HUES64 (cell line): ENCODE measurements around the gene INSIG1.

ENCODE experiments used
- H3K27ac ChIP-seq: 2 replicates; pipeline ENCODE4 v1.7.0; 2013; ENCODE audit warnings: low read depth, low read length, inconsistent platforms
- H3K27me3 ChIP-seq: 2 replicates; pipeline ENCODE4 v1.6.1; 2013; ENCODE audit warnings: mild to moderate bottlenecking, low read length; ENCODE audit not compliant: insufficient read depth
- H3K36me3 ChIP-seq: 2 replicates; pipeline ENCODE4 v1.6.1; 2013; ENCODE audit warnings: mild to moderate bottlenecking, low read length; ENCODE audit not compliant: insufficient read depth
- H3K4me1 ChIP-seq: 2 replicates; pipeline ENCODE4 v1.6.1; 2013; ENCODE audit warnings: mild to moderate bottlenecking, low read length, moderate library complexity; ENCODE audit not compliant: insufficient read depth
- H3K4me3 ChIP-seq: 2 replicates; pipeline ENCODE4 v1.5.1; 2013; ENCODE audit warnings: mild to moderate bottlenecking, low read length, moderate library complexity
- H3K9ac ChIP-seq: 2 replicates; pipeline ENCODE4 v1.6.1; 2013; ENCODE audit warnings: mild to moderate bottlenecking, low read depth, low read length
- H3K9me3 ChIP-seq: 2 replicates; pipeline ENCODE4 v1.6.1; 2013; ENCODE audit warnings: low read depth, low read length; ENCODE audit not compliant: insufficient read depth
- WGBS: fragments of 150-250, 120-280 bp; methylation state at CpG from one replicate; pipeline ENCODE4 v1.1.7; 2013; ENCODE audit warnings: missing lambda C conversion rate; 5-methylcytosine and 5-hydroxymethylcytosine counted together

Gene INSIG1

DNA sequence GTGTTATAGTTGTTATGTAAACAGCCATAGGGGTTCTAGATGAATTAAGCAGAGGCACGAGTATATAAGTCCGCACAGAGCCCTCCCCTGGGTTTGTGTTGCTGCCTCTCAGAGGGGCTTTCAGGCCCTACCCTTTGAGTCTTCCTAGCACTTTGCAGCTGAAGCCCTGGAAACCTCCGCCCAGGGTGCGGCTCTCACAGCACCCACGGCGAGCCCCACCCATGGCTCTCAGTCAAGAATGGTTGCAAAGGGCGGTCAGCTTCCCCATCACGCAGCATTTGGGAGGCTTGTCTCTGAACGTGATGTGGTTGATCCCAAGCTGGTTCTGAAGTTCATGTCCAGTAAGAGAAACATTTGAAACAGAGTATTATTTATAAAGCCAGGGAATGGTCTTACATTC is 18.8 kb upstream of the INSIG1 start:
- Histone ChIP-seq H3K27me3 (no peaks in the 10 kb centered on the region), H3K36me3 (no peaks in the 10 kb centered on the region), H3K9me3 (no peaks in the 10 kb centered on the region), H3K27ac (no peak overlapping the region), H3K9ac (no peak overlapping the region), H3K4me1 (peaks cover 9% of the 10 kb centered on the region; the same call in 1 of the 2 replicates), H3K4me3 (no peak overlapping the region)
- 95% methylated on average over 9 of the region's 9 CpGs for WGBS

- H3K27ac ChIP-seq = no peak overlapping the region
- no peaks in the 10 kb centered on the region for H3K36me3 ChIP-seq
- H3K9ac ChIP-seq = no peak overlapping the region
- no peaks in the 10 kb centered on the region for H3K9me3 ChIP-seq
- H3K27me3 ChIP-seq = no peaks in the 10 kb centered on the region
- WGBS = 96% methylated on average over 14 of the region's 14 CpGs
- H3K4me3 ChIP-seq = no peak overlapping the region
- peaks cover 9% of the 10 kb centered on the region; the same call in 1 of the 2 replicates for H3K4me1 ChIP-seq
Measured at GRCh38 chr7:155279787-155280445, 17.8 kb upstream of the INSIG1 start.

DNA sequence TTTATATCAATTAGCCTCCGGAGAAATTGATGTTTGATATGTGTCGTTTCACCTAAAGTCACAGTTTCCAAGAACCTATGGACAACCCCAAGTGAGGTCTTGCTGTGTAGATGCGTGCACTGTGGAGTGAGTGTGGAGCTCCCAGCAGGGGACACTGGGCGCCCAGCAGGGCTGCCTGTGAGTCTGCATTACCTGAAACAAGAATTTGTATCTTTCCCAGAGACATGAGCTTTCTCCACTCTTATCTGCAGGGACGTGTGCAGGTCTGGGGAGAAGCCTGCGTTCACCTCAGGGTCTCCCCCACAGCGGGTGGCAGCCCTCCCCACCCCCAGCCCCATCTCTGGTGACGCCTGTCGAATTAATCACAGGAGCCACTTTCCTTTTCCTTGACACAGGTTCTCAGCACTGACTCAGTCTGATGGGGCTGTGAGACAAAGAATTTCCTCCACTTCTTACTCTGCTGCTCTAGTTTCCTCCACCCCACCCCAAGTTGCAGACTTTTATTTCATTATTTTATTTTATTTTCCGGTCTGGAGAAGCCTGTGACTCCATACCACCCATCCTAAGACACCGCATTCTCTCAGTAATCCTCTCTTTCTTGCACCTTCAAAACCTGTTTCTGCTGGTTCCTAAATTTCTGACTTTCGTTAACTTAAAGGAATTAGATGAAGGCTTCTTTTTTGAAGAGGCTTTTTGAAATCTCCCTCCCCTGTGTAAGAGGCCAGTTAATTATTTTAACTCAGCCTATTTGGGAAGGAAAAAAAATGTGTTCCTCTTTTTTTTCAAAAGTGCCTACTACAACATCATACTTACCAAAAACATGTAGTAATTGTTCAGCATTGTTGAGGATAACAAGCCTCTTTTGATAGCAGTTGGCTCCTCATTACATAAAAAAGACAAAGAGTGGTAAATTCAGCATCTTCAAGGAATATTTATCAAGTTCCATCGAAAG is 17.0 kb upstream of the INSIG1 start:
- Histone ChIP-seq H3K9me3 (no peaks in the 10 kb centered on the region), H3K4me3 (no peak overlapping the region), H3K27ac (no peak overlapping the region), H3K36me3 (no peaks in the 10 kb centered on the region), H3K27me3 (no peaks in the 10 kb centered on the region), H3K9ac (no peak overlapping the region), H3K4me1 (peaks cover 9% of the 10 kb centered on the region; the same call in 1 of the 2 replicates)
- 84% methylated on average over 11 of the region's 13 CpGs for WGBS

DNA sequence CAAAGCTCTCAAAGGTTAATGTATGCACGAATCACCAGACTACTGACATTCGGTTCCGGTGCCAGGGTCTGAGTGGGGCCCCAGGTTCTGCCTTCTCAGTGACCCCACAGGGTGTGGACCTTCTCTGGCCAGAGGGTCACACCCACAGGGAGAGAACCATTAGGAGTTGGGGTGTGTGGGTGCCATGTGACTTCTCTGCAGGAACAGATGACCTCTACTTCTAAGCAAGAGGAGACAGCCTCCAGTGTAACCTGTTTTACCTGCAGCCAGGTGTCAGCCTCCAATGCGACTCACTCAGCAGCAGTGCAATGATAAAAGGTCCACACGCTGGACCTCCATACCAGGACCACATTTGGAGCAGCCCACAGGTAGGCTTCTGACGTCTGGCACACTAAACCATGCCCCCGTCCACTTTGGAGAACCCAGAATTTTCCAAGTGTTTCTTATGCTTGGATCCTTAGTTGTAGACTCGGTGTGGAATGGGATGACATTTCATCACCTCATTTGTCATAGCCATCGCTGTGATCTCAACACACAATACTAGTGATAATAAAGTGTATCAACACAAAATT is 16.2 kb upstream of the INSIG1 start:
- whole genome bisulfite sequencing = 95% methylated on average over 8 of the region's 9 CpGs
- no peak overlapping the region for H3K4me3 ChIP-seq
- no peaks in the 10 kb centered on the region for H3K9me3 ChIP-seq

GRCh38 chr7:155282671-155283070 is 15.0 kb upstream of the INSIG1 start:
- Histone ChIP-seq H3K27me3 (no peaks in the 10 kb centered on the region), H3K36me3 (no peaks in the 10 kb centered on the region), H3K27ac (no peak overlapping the region), H3K4me1 (peaks cover 9% of the 10 kb centered on the region; the same call in 1 of the 2 replicates), H3K4me3 (no peak overlapping the region), H3K9me3 (no peaks in the 10 kb centered on the region), H3K9ac (no peak overlapping the region)
- 93% methylated on average over 6 of the region's 6 CpGs for WGBS

More for the DNA sequence above, 16.2 kb upstream of the INSIG1 start:
- Histone ChIP-seq H3K27me3 (no peaks in the 10 kb centered on the region), H3K36me3 (no peaks in the 10 kb centered on the region), H3K4me1 (peaks cover 9% of the 10 kb centered on the region; the same call in 1 of the 2 replicates), H3K9ac (no peak overlapping the region), H3K27ac (no peak overlapping the region)

- Histone ChIP-seq H3K9me3 (no peaks in the 10 kb centered on the region), H3K9ac (no peak overlapping the region), H3K27ac (no peak overlapping the region), H3K4me3 (no peak overlapping the region), H3K27me3 (no peaks in the 10 kb centered on the region), H3K4me1 (peaks cover 9% of the 10 kb centered on the region; the same call in 1 of the 2 replicates), H3K36me3 (no peaks in the 10 kb centered on the region)
- WGBS = 94% methylated on average over 2 of the region's 2 CpGs
Measured at GRCh38 chr7:155283565-155284194, 14.0 kb upstream of the INSIG1 start.

DNA sequence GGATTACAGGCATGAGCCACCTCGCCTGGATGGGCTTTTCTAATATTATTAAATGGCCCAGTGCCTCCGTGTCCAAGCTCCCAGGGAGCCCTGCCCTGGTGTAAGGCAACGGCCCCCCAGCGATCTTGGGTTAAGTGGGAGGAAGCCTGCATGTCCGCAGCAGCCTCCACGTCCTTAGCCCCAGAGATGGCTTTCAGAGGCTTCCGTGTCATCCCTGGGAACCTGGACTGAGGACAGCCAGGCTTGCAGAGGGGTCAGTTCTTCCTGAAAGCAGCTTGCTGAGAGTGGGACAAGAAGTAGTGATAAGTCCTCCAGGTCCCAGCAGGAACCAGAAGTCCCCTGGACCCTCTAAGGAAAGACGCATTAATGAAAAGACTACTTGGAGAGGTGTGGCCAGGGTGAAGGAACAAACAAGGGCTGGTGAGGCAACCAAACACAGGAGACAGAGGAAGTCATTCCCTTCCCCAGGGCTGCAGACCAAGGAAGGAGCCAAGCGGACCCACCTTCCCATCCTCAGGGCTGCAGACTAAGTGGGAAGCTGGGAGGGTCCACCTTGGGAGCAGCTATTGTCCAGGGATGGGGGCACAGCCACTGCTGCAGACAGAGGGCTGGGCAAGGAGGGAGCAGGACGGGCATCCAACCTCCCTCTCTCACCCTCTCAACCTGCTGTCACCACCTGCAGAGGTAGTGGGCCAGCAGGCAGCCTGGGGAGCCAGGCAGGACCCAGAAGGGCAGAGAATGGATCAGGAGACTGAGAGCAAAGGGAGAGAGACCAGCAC is 13.0 kb upstream of the INSIG1 start:
- Histone ChIP-seq H3K9me3 (no peaks in the 10 kb centered on the region), H3K27ac (no peak overlapping the region), H3K9ac (no peak overlapping the region), H3K27me3 (no peaks in the 10 kb centered on the region), H3K4me3 (no peak overlapping the region), H3K36me3 (no peaks in the 10 kb centered on the region), H3K4me1 (peaks cover 9% of the 10 kb centered on the region; the same call in 1 of the 2 replicates)
- 90% methylated on average over 10 of the region's 10 CpGs for WGBS

DNA sequence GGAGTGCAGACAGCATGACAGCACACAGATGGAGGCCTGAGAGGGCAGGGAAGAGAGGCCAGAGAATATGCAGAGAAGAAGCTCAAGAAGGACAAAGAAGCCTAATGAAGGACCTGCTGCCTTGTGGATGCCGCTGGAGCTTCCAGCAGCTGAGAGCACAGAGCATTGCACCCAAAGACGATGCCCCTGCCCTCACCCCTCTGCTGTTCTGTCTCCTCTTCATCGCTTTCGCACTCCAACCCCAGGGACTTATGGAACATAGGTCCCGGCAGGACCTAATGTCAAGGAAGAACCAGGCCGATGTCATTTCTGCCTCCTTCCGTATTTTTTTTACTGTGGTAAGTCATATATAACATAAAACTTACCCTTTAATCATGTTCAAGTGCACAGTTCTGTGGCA is 12.3 kb upstream of the INSIG1 start:
- Histone ChIP-seq H3K4me3 (no peak overlapping the region), H3K9ac (no peak overlapping the region), H3K27me3 (no peaks in the 10 kb centered on the region), H3K36me3 (no peaks in the 10 kb centered on the region), H3K4me1 (peaks cover 8% of the 10 kb centered on the region; the same call in 1 of the 2 replicates), H3K27ac (no peak overlapping the region), H3K9me3 (no peaks in the 10 kb centered on the region)
- 95% methylated on average over 7 of the region's 7 CpGs for WGBS

GRCh38 chr7:155285833-155286232 is 11.8 kb upstream of the INSIG1 start:
- H3K4me3 ChIP-seq = no peak overlapping the region
- WGBS = 86% methylated on average over 8 of the region's 11 CpGs
- no peak overlapping the region for H3K9ac ChIP-seq
- no peaks in the 10 kb centered on the region for H3K27me3 ChIP-seq
- H3K27ac ChIP-seq = no peak overlapping the region
- no peaks in the 10 kb centered on the region for H3K9me3 ChIP-seq
- H3K36me3 ChIP-seq = no peaks in the 10 kb centered on the region
- H3K4me1 ChIP-seq = peaks cover 3% of the 10 kb centered on the region; the same call in 1 of the 2 replicates

GRCh38 chr7:155286686-155287085 is 11.0 kb upstream of the INSIG1 start:
- no peak overlapping the region for H3K4me3 ChIP-seq
- no peak overlapping the region for H3K27ac ChIP-seq
- H3K9me3 ChIP-seq = no peaks in the 10 kb centered on the region
- no peaks in the 10 kb centered on the region for H3K4me1 ChIP-seq
- WGBS = 93% methylated on average over 8 of the region's 8 CpGs
- no peaks in the 10 kb centered on the region for H3K27me3 ChIP-seq
- H3K36me3 ChIP-seq = no peaks in the 10 kb centered on the region
- no peak overlapping the region for H3K9ac ChIP-seq
